Caco-2 (cell line): ENCODE measurements around the gene RNH1. TPM values are rescaled to one million over a fixed set of nuclear protein-coding genes. Genes with fewer than 3 reads are reported as not detected.

Experiments
- BruUV-seq: library from RNA; stranded (reverse); fragments of 400-500 nt; replicated peaks from 2 replicates; lab custom pipeline; 2021; lab: Mats Ljungman, UMichigan
- CTCF ChIA-PET: fragments of 300-600 bp; sonication (Branson Sonifier 250); formaldehyde crosslinking; loops from one replicate; lab custom pipeline; 2022; ENCODE audit warnings: antibody characterized with exemption; lab: Charles Lee
- POLR2A ChIA-PET: fragments of 300-600 bp; sonication (Branson Sonifier 250); formaldehyde crosslinking; loops from one replicate; lab custom pipeline; 2022; ENCODE audit warnings: antibody characterized with exemption; lab: Charles Lee
- DNase-seq, 2 experiments: peaks; one replicate each; pipeline versions ENCODE4 v3.0.0 to v3.0.0-alpha.2; 2020 to 2022
- H3K27me3 ChIP-seq: replicated peaks from 2 replicates; pipeline ENCODE4 v1.6.0; 2011; ENCODE audit warnings: low read length; ENCODE audit not compliant: control insufficient read depth, insufficient read depth
- H3K36me3 ChIP-seq: 2 replicates; pipeline ENCODE4 v1.5.1; 2011; ENCODE audit warnings: low read length; ENCODE audit not compliant: control insufficient read depth, insufficient read depth
- H3K4me1 ChIP-seq: fragments of 250-450 bp; sonication (Bioruptor Pico); 2 replicates; pipeline ENCODE4 v1.5.1; 2020; ENCODE audit warnings: mild to moderate bottlenecking
- H3K4me3 ChIP-seq: 2 replicates; pipeline ENCODE4 v1.5.1; 2011; ENCODE audit warnings: low read depth, mild to moderate bottlenecking, control low read depth, low read length
- H3K9me3 ChIP-seq: fragments of 250-450 bp; sonication (Bioruptor Pico); 2 replicates; pipeline ENCODE4 v1.5.1; 2020; ENCODE audit warnings: mild to moderate bottlenecking, moderate library complexity
- H3K27ac Mint-ChIP-seq: one replicate; pipeline ENCODE4 v1.8.0; 2022; ENCODE audit warnings: mixed read lengths; ENCODE audit not compliant: unreplicated experiment
- H3K27me3 Mint-ChIP-seq: one replicate; pipeline ENCODE4 v1.8.0; 2022; ENCODE audit warnings: mixed read lengths; ENCODE audit not compliant: insufficient read depth, unreplicated experiment
- H3K36me3 Mint-ChIP-seq: one replicate; pipeline ENCODE4 v1.8.0; 2022; ENCODE audit warnings: mild to moderate bottlenecking, mixed read lengths; ENCODE audit not compliant: insufficient read depth, unreplicated experiment
- H3K4me1 Mint-ChIP-seq: one replicate; pipeline ENCODE4 v1.8.0; 2022; ENCODE audit warnings: low read depth, mixed read lengths; ENCODE audit not compliant: unreplicated experiment
- H3K4me3 Mint-ChIP-seq: one replicate; pipeline ENCODE4 v1.8.0; 2022; ENCODE audit warnings: mild to moderate bottlenecking, moderate library complexity, mixed read lengths; ENCODE audit not compliant: unreplicated experiment
- H3K9me3 Mint-ChIP-seq: one replicate; pipeline ENCODE4 v1.8.0; 2022; ENCODE audit warnings: mixed read lengths; ENCODE audit not compliant: unreplicated experiment
- intact Hi-C: fragments of 100-400 bp; cut with micrococcal nuclease; formaldehyde crosslinking; loops from one replicate; pipeline ENCODE4 v1.10.0; 2022; ENCODE audit not compliant: unreplicated experiment
- total RNA-seq: library from RNA; stranded (reverse); gene quantifications from 2 replicates; pipeline ENCODE4 v1.2.3, GENCODE V29; 2022
- TF ChIP-seq, protein P1 (sequence below), 2 experiments: fragments of 200-600 bp in 1 of 2; IDR thresholded peaks; 1 replicate in 1 of 2; 2 replicates in 1 of 2; pipeline versions ENCODE4 v1.5.1 to v1.8.0; 2011 to 2022; ENCODE audit warnings: antibody characterized with exemption in 1 of 2, control low read depth in 1 of 2, inconsistent platforms in 1 of 2, low read depth in 1 of 2, low read length in 1 of 2, mild to moderate bottlenecking in 1 of 2, moderate library complexity in 1 of 2; ENCODE audit not compliant: insufficient read depth in 1 of 2, severe bottlenecking in 1 of 2, unreplicated experiment in 1 of 2

The RNH1 gene
- total RNA-seq, 1 experiment from 2014 or later: 136 TPM

- DNase-seq: no peak
- peaks cover 11% of the 10 kb centered on the region for H3K4me1 ChIP-seq
- Mint-ChIP-seq H3K27ac (no peak overlapping the region), H3K4me3 (no peak overlapping the region), H3K27me3 (no peaks in the 10 kb centered on the region), H3K4me1 (peaks cover 14% of the 10 kb centered on the region), H3K36me3 (peaks cover 27% of the 10 kb centered on the region), H3K9me3 (no peaks in the 10 kb centered on the region)
- TF ChIP-seq, protein P1, sequence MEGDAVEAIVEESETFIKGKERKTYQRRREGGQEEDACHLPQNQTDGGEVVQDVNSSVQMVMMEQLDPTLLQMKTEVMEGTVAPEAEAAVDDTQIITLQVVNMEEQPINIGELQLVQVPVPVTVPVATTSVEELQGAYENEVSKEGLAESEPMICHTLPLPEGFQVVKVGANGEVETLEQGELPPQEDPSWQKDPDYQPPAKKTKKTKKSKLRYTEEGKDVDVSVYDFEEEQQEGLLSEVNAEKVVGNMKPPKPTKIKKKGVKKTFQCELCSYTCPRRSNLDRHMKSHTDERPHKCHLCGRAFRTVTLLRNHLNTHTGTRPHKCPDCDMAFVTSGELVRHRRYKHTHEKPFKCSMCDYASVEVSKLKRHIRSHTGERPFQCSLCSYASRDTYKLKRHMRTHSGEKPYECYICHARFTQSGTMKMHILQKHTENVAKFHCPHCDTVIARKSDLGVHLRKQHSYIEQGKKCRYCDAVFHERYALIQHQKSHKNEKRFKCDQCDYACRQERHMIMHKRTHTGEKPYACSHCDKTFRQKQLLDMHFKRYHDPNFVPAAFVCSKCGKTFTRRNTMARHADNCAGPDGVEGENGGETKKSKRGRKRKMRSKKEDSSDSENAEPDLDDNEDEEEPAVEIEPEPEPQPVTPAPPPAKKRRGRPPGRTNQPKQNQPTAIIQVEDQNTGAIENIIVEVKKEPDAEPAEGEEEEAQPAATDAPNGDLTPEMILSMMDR (IDR thresholded peaks at IDR 0.05; ENCODE audit: insufficient read depth in 1 of 2, low read depth in 1 of 2, low read length in 1 of 2, severe bottlenecking in 1 of 2, unreplicated experiment in 1 of 2): no peak
- intact Hi-C loops: loop anchor here (5.0 kb wide), 1 partner anchor 53 kb away; the partner anchor contains the start of gene RNH1
- BruUV-seq: no TSS peak
- H3K36me3 ChIP-seq: no peaks in the 10 kb centered on the region
- H3K27me3 ChIP-seq: no peaks in the 10 kb centered on the region
- CTCF ChIA-PET: no interaction called here
- POLR2A ChIA-PET: no interaction called here
- H3K4me3 ChIP-seq: no peak overlapping the region
- no peaks in the 10 kb centered on the region for H3K9me3 ChIP-seq
Observed at GRCh38 chr11:454043-454442, 53.0 kb downstream of the RNH1 start.

GRCh38 chr11:453564-453963 lies 53.5 kb downstream of the RNH1 start:
- POLR2A ChIA-PET: interaction anchor here (0.5 kb wide), 1 partner anchor 152 kb away, joined by 3 read pairs; no protein-coding TSS in a partner anchor
- Histone ChIP-seq H3K4me1 (peaks cover 11% of the 10 kb centered on the region), H3K4me3 (no peak overlapping the region), H3K36me3 (no peaks in the 10 kb centered on the region), H3K27me3 (no peaks in the 10 kb centered on the region), H3K9me3 (no peaks in the 10 kb centered on the region)
- intact Hi-C loops: loop anchor here (5.0 kb wide), 1 partner anchor 54 kb away; the partner anchor contains the start of gene RNH1
- Mint-ChIP-seq H3K4me1 (peaks cover 14% of the 10 kb centered on the region), H3K4me3 (no peak overlapping the region), H3K27me3 (no peaks in the 10 kb centered on the region), H3K9me3 (no peaks in the 10 kb centered on the region), H3K36me3 (peaks cover 27% of the 10 kb centered on the region), H3K27ac (no peak overlapping the region)
- TF ChIP-seq, protein P1 (IDR thresholded peaks at IDR 0.05; ENCODE audit: insufficient read depth in 1 of 2, low read depth in 1 of 2, low read length in 1 of 2, severe bottlenecking in 1 of 2, unreplicated experiment in 1 of 2): no peak
- CTCF ChIA-PET: no interaction called here
- no TSS peak for BruUV-seq
- no peak for DNase-seq

DNA sequence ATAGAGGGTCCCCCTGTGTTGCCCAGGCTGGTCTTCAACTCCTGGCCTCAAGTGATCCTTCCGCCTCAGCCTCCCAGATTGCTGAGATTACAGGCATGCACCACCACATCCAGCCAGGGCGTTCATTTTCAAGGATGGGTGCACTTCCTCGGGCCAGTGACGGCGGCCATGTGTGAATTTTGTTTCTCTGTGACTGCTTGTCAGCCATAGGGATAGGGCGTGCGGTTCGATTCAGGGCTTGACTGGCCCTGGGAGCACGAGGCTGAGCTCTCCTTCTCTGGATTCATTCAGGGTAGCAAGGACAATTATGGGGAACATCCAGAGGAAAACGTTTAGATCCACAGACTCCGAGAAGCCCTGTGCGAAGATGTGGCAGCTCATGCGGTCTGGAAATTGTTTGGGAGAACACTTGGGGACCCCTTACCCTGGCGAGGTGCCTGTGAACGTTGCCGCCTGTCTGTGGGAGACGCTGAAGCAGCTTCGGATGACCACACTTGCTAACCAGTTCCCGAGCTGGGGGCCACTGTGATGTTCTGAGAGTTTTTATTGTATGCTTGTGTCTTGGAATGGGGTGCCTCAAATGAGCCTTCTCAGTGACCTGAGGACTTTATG lies 54.0 kb downstream of the RNH1 start:
- no peaks in the 10 kb centered on the region for H3K27me3 Mint-ChIP-seq
- H3K4me3 Mint-ChIP-seq: peak overlapping the region; percentile 7

More for the DNA sequence above, 54.0 kb downstream of the RNH1 start:
- no peak for DNase-seq
- no peaks in the 10 kb centered on the region for H3K36me3 ChIP-seq
- POLR2A ChIA-PET: interaction anchor here (0.5 kb wide), 1 partner anchor 151 kb away, joined by 3 read pairs; no protein-coding TSS in a partner anchor
- no peak overlapping the region for H3K4me3 ChIP-seq
- H3K27ac Mint-ChIP-seq: no peak overlapping the region
- CTCF ChIA-PET: no interaction called here
- no peaks in the 10 kb centered on the region for H3K9me3 ChIP-seq
- no peaks in the 10 kb centered on the region for H3K9me3 Mint-ChIP-seq
- BruUV-seq: no TSS peak
- H3K27me3 ChIP-seq: no peaks in the 10 kb centered on the region
- TF ChIP-seq, protein P1 (IDR thresholded peaks at IDR 0.05; ENCODE audit: insufficient read depth in 1 of 2, low read depth in 1 of 2, low read length in 1 of 2, severe bottlenecking in 1 of 2, unreplicated experiment in 1 of 2): no peak
- peaks cover 32% of the 10 kb centered on the region for H3K36me3 Mint-ChIP-seq
- intact Hi-C loops: loop anchor here (5.0 kb wide), 1 partner anchor 54 kb away; the partner anchor contains the start of gene RNH1
- H3K4me1 ChIP-seq: peaks cover 11% of the 10 kb centered on the region
- peaks cover 14% of the 10 kb centered on the region for H3K4me1 Mint-ChIP-seq
